GM12875 (cell line): ENCODE data around the gene IFFO2.

ENCODE experiments used
- H3K4me3 ChIP-seq: one replicate; pipeline ENCODE4 v1.5.1; 2011; ENCODE audit warnings: low read depth, low read length, control low read depth
- CTCF ChIP-seq: IDR thresholded peaks from 2 replicates; pipeline ENCODE4 v1.5.1; 2011; ENCODE audit warnings: low read depth, mild to moderate bottlenecking, control low read depth, inconsistent platforms, low read length, moderate library complexity, borderline replicate concordance; ENCODE audit not compliant: insufficient read depth

The IFFO2 gene

GRCh38 chr1:18962855-18963737 is 6.6 kb upstream of the IFFO2 start:
- no peak overlapping the region for H3K4me3 ChIP-seq
- TF ChIP-seq CTCF = no peak

- no peak for TF ChIP-seq CTCF
- H3K4me3 ChIP-seq = no peak overlapping the region
Observed at GRCh38 chr1:18962121-18962721, 5.7 kb upstream of the IFFO2 start.

GRCh38 chr1:18960821-18961220 is 4.3 kb upstream of the IFFO2 start:
- H3K4me3 ChIP-seq = no peak overlapping the region
- TF ChIP-seq CTCF = no peak

- H3K4me3 ChIP-seq = no peak overlapping the region
- no peak for TF ChIP-seq CTCF
Observed at GRCh38 chr1:18960409-18960808, 3.9 kb upstream of the IFFO2 start.

GRCh38 chr1:18959591-18959990 is 3.1 kb upstream of the IFFO2 start:
- H3K4me3 ChIP-seq = no peak overlapping the region
- TF ChIP-seq CTCF = no peak

- TF ChIP-seq CTCF = no peak
- H3K4me3 ChIP-seq = no peak overlapping the region
Observed at GRCh38 chr1:18957532-18958300, 1.2 kb upstream of the IFFO2 start.

- no peak for TF ChIP-seq CTCF
- H3K4me3 ChIP-seq = peak overlapping the region; percentile 67
Observed at GRCh38 chr1:18957136-18957521, 653 bp upstream of the IFFO2 start.
